K562 (cell line): Measurements from ENCODE around the gene SULT2B1. TPM values are rescaled to one million over a fixed set of nuclear protein-coding genes. Genes with fewer than 3 reads are reported as not detected.
A peak's percentile ranks its signal among the peaks of the same experiment; 100 is the strongest.

ENCODE experiments used
- BRD4 ChIP-seq: fragments of 200-600 bp; sonication (generic); IDR thresholded peaks from 2 replicates; pipeline ENCODE4 v1.6.1; 2017; ENCODE audit warnings: inconsistent platforms
- CUX1 ChIP-seq: fragments of 200-800 bp; sonication (Bioruptor generic); IDR thresholded peaks from 2 replicates; pipeline ENCODE4 v1.6.1; 2016; ENCODE audit warnings: missing genetic modification characterization, missing compliant biosample characterization
- DMBX1 ChIP-seq: fragments of 250-450 bp; sonication (Bioruptor Pico); IDR thresholded peaks from 2 replicates; pipeline ENCODE4 v1.8.0; 2022; ENCODE audit warnings: inconsistent platforms, mild to moderate bottlenecking, moderate library complexity, borderline replicate concordance
- FOXM1 ChIP-seq, 2 experiments: fragments of 450-650 bp in 1 of 2; sonication (generic) in 1 of 2; formaldehyde crosslinking in 1 of 2; IDR thresholded peaks; 2 replicates each; pipeline versions ENCODE4 v1.6.1 to v1.9.0; 2017 to 2022; ENCODE audit warnings: low read depth in 2 of 2, mild to moderate bottlenecking in 2 of 2, missing genetic modification reagents in 1 of 2, moderate library complexity in 1 of 2
- HES1 ChIP-seq: fragments of 450-650 bp; IDR thresholded peaks from 2 replicates; pipeline ENCODE4 v1.6.1; 2016; ENCODE audit warnings: low read depth, mild to moderate bottlenecking, moderate library complexity
- HMGN3 ChIP-seq: IDR thresholded peaks from 2 replicates; pipeline ENCODE4 v1.6.1; 2011; ENCODE audit warnings: borderline replicate concordance, low read depth, mild to moderate bottlenecking, mixed read lengths, low read length; ENCODE audit not compliant: insufficient read length; ENCODE audit errors: extremely low read depth
- NELFE ChIP-seq: IDR thresholded peaks from 2 replicates; pipeline ENCODE4 v1.6.1; 2011; ENCODE audit warnings: mild to moderate bottlenecking; ENCODE audit not compliant: insufficient read depth, insufficient read length
- PATZ1 ChIP-seq: fragments of 250-450 bp; sonication (Bioruptor Pico); IDR thresholded peaks from 2 replicates; pipeline ENCODE4 v1.5.0; 2020; ENCODE audit warnings: mild to moderate bottlenecking, borderline replicate concordance
- REST ChIP-seq, 2 experiments: fragments of 450-650 bp; formaldehyde crosslinking in 1 of 2; IDR thresholded peaks; 2 replicates each; pipeline versions ENCODE4 v1.4.0 to v1.6.1; 2014 to 2020; ENCODE audit warnings: mild to moderate bottlenecking in 2 of 2, borderline replicate concordance in 1 of 2, low read depth in 1 of 2
- ZC3H8 ChIP-seq: fragments of 450-650 bp; IDR thresholded peaks from 2 replicates; pipeline ENCODE4 v1.6.1; 2017
- polyA plus RNA-seq, 8 experiments: library from polyadenylated mRNA; depleted of rRNA in 4 of 8; stranded (reverse) in 5 of 8; unstranded in 3 of 8; fragments of >200 nt; fragmentation: Nextera tagmentation in 2 of 8; fragmentation: Illumina TruSeq in 1 of 8; extraction: Ambion mirVana in 2 of 8; extraction: Trizol in 1 of 8; gene quantifications; 2 replicates each; pipeline versions ENCODE4 v1.2.1 to v1.2.3, GENCODE V29; 2011 to 2014; ENCODE audit warnings: inconsistent platforms in 1 of 8, missing spikeins in 1 of 8
- total RNA-seq, 7 experiments: library from RNA; depleted of rRNA in 6 of 7; stranded (reverse); fragments of >200 nt in 6 of 7; fragmentation: Illumina TruSeq in 2 of 7; extraction: Trizol in 2 of 7; gene quantifications; 2 replicates each; pipeline versions ENCODE4 v1.2.1 to v1.2.3, GENCODE V29; 2011 to 2021; ENCODE audit warnings: low replicate concordance in 1 of 7

Gene SULT2B1
- total and polyA plus RNA-seq, 9 of the 15 experiments (the other 6 are each of a cell fraction or from before 2014, with no cell fraction given), result 0.09 to 0.62 (median 0.22) TPM; not detected in 2

GRCh38 chr19:48637449-48637947 is 85.5 kb downstream of the SULT2B1 start (continued):
- peak; percentile 85 for TF ChIP-seq FOXM1 (IDR thresholded peaks at IDR 0.05; ENCODE audit: low read depth)
- TF ChIP-seq FOXM1 (CRISPR knock-in tag; IDR thresholded peaks at IDR 0.05; ENCODE audit: low read depth), result peak; percentile 82
- no peak for TF ChIP-seq CUX1 (CRISPR knock-in tag)
- peak; percentile 94 for TF ChIP-seq HMGN3
- no peak for TF ChIP-seq HES1
- TF ChIP-seq PATZ1, result no peak
- no peak for TF ChIP-seq NELFE
- TF ChIP-seq DMBX1 (CRISPR knock-in tag), result no peak
- no peak for TF ChIP-seq ZC3H8
- TF ChIP-seq REST (IDR thresholded peaks at IDR 0.05; ENCODE audit: borderline replicate concordance), result no peak
- TF ChIP-seq REST (CRISPR knock-in tag; IDR thresholded peaks at IDR 0.05; ENCODE audit: low read depth), result no peak
- no peak for TF ChIP-seq BRD4
